Measurements from ENCODE around the gene PRXL2A.

PRXL2A gene

GRCh38 chr10:80437227-80437626, 28.9 kb downstream of the PRXL2A start:
- TF ChIP-seq, protein P1, sequence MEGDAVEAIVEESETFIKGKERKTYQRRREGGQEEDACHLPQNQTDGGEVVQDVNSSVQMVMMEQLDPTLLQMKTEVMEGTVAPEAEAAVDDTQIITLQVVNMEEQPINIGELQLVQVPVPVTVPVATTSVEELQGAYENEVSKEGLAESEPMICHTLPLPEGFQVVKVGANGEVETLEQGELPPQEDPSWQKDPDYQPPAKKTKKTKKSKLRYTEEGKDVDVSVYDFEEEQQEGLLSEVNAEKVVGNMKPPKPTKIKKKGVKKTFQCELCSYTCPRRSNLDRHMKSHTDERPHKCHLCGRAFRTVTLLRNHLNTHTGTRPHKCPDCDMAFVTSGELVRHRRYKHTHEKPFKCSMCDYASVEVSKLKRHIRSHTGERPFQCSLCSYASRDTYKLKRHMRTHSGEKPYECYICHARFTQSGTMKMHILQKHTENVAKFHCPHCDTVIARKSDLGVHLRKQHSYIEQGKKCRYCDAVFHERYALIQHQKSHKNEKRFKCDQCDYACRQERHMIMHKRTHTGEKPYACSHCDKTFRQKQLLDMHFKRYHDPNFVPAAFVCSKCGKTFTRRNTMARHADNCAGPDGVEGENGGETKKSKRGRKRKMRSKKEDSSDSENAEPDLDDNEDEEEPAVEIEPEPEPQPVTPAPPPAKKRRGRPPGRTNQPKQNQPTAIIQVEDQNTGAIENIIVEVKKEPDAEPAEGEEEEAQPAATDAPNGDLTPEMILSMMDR (IDR thresholded peaks at IDR 0.05): no peak

GRCh38 chr10:80441831-80442230, 33.5 kb downstream of the PRXL2A start:
- TF ChIP-seq, protein P1 (IDR thresholded peaks at IDR 0.05): no peak

DNA sequence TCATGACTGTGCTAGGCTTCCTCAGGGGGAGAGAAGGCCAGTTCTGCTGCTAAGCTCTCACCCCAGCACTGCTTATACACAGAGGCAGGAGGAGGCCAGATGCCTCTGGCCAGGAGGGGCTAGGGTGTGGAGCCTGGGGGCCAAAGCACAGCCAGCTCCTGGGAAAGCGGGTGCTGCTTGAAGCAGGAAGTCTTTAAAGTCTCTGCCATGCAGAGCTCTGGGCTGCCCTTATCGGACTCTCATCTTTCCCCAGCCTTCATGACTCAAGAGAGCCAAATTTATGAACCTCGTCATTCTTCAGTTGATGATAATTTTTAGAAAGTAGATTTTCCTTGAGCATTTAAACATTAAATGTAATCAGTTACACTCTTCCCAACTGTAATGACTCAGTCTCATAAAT, 34.5 kb downstream of the PRXL2A start:
- TF ChIP-seq, protein P1 (IDR thresholded peaks at IDR 0.05): no peak

- TF ChIP-seq, protein P1 (IDR thresholded peaks at IDR 0.05): peak; percentile 39
Measured at GRCh38 chr10:80443531-80443974, 35.2 kb downstream of the PRXL2A start.

DNA sequence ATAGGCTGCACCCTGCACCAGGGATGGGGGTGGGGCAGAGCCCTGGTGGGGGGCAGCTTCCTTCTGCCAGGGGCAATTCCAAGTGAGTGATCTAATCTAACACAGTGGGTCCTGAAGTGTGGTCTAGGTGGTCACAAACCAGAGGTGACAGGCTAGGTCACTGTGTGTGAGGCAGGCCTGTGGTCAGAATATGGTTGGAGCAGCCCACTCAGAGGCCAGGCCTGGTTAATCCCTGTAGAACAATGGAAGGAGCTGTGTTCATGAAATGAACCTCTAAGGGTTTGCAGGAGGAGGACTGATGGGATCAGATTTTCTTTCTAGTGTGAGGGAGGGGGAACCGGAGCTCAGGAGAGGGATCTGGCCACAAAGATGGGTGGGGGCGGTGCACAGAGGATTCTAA, 35.8 kb downstream of the PRXL2A start:
- TF ChIP-seq, protein P1 (IDR thresholded peaks at IDR 0.05): no peak

GRCh38 chr10:80444646-80445319, 36.4 kb downstream of the PRXL2A start:
- TF ChIP-seq, protein P1 (IDR thresholded peaks at IDR 0.05): peak; percentile 75

- TF ChIP-seq, protein P1 (IDR thresholded peaks at IDR 0.05): no peak
Measured at GRCh38 chr10:80447436-80448190, 39.3 kb downstream of the PRXL2A start.
